ENCODE data around the gene ARMS2.

The ARMS2 gene

DNA sequence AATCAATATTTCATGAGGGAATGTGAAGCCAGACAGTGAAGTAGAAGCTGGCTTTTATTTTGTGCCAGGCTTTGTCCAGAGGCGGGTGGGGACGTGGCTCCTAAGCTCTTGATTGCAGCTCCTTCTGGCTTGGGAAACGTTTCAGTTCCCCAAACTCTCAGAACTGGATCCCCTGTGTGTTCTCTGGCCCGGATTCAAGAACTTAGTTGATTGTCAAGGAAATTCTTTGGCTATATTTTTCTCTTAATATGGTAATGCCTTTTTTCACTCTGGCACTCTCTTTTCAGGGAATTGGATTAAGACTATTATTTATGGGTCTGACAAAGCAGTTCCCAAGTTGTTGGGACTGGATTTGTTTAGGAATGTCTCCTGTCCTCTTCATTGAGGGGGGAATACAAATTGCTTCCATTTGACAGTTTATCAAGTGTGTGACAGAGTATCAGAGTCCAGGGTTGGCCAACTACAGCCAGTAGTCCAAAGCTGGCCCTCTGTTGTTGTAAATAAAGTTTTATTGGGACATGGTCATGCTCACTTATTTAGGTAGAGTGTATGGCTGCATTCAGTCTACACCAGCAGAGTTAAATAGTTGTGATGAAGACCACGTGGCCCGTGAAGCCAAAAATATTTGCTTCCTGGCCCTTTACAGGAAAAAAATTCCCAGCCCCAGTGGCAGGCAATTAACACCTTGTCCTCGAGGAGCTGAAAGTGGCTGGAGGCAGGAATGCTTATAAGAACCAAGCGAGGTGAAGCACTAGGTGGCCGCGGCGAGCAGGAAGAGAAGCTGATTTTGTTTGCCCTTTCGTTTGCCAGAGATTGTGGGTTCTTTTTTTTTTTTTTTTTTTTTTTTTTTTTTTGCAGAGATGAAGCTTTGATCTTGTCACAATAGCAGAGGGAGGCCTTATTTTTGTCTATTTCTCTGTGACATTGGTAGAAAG is 41.2 kb downstream of the ARMS2 start:
- DNase-seq, result peak; percentile 38

DNA sequence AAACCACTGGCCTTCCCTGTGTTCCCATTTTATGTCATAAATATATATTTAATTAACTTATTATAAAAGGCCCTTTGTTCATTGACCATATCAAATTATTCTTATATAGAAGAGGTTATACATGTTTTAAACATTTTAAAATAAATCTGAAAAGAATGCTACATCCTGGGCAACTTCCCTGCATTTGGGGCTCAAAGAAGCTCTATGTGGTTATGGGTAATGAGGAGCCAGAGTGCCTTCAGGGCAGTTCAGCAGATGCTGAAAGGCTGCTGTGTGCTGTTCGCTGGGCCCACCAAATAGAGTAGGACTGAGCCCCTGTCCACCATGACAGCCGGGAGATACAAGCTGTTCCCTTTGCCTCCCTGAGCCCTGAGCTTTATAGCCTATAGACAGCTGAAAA is 42.8 kb downstream of the ARMS2 start:
- DNase-seq, result no peak

DNA sequence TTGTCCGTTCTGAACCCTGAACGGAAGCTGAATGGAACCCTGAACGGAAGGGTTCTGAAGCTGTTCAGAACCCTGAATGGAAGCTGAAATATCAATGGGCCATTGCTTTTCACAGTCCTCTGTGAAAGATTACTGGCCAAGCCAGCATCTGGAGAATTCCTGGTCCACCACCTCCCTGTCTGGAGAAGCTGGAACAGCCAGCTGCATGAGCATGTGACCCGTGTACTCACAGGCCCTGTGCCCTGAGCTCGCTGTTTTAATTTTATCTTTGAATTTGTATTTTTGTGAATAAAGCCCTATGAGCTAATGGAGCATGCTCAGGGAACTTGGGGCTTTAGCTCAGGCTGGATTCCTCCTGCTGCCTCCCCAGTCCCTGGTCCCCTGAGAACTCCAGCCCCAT is 44.1 kb downstream of the ARMS2 start:
- no peak for DNase-seq

DNA sequence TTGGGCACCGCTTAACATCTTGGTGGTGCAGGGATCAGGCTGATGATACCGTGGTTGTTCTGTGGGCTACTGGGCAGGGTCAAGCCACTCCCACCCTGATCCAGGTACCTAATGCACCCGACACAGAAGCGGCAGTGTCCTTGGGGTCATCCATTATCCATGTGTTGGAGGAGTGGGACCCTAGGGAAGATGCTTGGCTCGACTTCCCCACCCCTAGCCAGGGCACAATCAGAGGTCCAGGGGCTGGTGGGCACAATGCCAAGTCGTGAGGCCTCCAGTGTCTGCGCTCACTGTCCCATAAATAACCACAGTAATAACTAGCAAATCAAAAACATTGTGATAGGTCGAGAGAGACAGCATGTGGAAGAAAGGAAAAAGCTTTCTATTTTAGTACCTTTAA is 44.6 kb downstream of the ARMS2 start:
- DNase-seq, result no peak

DNA sequence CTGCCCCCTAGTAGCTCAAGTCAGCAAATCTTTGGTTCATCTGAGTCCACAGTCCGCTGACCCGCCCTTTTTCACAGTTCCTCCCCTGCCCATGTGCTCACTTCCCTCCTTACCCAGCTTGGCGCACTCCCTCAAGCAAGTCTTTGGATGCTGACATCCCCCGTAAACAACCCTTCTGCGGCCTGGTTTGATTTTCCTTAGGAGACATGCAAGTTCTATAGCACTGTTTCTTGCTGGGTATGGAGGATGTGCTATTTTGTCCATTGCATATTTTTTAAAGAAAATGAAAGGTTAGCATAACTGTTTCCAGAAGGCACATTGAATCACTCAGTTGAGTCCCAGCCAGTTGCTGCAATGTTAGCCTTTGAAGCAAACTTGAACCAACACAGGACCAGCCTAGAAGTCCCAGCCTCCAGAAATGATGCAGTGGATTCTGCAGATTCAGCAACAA is 45.1 kb downstream of the ARMS2 start:
- DNase-seq, result no peak

DNA sequence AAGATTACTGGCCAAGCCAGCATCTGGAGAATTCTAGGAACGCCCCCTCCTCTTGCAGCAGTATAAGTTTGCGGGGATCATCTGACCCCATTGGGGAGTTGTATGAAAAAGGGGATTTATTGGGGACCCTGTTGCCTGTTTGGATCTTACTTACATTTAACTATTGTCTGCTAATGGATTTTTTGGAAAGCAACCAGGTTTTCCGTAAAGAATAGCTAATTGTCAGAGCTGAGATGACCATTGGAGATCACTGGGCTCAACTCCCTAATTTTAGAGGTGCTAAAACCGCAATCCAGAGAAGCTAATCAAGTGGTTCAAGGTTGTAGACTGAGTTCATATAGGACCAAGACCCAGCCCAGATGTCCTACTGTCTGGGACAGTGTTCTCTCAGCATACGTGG is 45.7 kb downstream of the ARMS2 start:
- no peak for DNase-seq

DNA sequence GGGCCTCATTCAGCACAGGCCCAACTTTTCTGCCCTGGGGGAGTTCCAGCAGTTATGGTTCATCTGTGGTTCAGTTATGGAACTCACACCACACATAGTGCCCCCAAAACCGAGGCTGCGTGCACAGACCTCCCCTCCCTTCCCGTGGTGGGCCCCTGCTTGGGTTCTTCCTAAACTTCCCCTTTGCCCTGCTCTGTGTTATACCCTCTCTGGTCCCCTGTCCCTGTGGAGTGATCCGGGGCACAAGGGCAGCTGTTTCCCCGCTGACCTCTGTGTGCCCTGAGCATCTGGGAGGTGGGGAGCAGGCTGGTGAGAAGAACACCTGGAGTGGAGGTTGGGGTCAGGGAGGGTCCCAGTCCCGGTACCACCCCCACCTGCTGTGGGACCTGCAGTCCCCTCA is 46.3 kb downstream of the ARMS2 start:
- no peak for DNase-seq

DNA sequence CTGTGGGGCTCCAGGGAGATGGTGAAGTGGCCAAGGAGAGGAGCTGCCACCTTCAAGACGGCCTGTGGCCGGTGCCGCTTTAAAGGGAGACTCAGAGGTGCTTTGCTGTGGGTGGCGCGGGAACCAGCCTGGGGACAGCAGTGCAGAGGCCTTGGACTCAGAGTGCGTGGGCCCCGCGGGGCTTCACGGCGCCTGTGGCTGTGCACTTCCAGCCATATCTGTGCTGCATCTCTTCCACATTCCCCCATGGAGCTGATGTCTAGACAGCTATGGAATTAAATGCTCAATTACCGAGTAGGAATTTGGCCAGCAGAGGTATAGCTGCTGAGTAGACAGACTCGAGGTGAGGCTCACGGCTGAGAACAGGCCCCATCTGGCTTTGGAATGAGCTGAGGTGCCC is 48.6 kb downstream of the ARMS2 start:
- DNase-seq, result no peak

DNA sequence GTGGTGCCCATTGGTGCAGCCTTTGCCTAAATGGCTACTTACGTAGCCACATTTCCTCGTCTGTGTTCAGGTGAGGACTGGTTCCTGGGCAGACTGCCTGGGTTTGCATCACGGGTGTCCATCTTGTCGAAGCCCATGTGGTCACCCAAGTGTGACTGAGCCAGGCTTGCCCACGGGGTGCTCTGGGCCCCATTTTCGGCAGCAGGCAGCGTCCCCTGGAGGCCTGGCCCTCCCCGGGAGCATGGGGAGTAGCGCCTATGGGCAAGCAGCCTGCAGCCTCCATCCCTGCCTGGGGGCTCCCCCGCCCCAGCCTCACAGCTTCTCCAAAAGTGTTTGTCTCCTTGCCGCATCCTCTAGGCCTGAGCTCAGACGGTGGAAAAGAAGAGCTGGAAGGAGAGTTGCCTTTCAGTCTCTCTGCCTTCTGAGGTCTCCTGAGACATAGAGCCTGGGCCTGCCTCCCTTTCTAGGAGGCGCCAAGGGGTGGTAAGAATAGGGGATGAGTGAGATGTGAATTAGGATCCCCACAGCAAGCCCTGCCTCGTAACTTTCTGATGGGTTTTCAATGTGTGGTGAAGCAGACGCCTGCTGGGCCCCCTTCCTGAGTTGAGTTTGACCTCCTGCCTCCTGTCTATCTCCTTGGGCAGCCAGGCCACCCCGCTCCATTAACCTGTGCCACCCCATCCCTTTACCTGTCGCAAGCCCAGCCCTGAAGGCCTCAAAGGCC is 49.6 kb downstream of the ARMS2 start:
- no peak for DNase-seq

DNA sequence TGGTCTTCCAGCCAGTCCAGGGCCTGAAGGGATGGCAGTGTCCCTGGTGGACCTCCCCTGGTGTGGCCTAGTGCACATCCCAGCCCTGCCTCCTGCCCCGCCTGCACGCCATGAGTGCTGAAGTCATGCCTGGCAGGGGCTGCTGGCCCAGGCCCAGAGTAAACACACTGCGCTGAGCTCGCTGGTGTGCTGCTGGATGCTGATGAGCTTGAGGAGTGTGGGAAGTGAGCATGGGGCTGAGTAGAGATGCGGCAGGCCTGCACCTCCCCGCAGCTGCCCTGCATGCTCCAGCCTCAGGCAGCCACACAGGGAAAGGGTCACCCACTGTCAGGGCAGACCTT is 50.1 kb downstream of the ARMS2 start:
- peak; percentile 75 for DNase-seq

DNA sequence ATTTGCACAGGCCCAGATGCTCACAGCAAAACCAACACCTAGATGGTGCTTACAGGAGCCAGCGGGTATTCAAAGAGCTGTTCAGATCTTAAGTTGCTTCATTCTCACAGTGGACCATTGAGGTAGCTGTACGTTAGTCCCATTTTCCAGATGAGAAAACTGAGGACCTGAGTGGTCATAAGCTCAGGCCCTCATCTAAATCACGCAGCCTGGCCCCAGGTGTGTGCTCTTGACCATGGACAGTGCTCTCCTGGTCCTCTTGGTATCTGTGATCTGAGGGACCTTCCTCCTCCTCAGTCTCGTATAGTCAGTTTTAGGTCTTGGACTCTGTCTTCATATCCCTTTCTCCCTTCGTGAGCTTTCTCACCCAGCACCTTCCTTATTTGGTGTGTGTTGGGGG is 50.6 kb downstream of the ARMS2 start:
- DNase-seq, result no peak

DNA sequence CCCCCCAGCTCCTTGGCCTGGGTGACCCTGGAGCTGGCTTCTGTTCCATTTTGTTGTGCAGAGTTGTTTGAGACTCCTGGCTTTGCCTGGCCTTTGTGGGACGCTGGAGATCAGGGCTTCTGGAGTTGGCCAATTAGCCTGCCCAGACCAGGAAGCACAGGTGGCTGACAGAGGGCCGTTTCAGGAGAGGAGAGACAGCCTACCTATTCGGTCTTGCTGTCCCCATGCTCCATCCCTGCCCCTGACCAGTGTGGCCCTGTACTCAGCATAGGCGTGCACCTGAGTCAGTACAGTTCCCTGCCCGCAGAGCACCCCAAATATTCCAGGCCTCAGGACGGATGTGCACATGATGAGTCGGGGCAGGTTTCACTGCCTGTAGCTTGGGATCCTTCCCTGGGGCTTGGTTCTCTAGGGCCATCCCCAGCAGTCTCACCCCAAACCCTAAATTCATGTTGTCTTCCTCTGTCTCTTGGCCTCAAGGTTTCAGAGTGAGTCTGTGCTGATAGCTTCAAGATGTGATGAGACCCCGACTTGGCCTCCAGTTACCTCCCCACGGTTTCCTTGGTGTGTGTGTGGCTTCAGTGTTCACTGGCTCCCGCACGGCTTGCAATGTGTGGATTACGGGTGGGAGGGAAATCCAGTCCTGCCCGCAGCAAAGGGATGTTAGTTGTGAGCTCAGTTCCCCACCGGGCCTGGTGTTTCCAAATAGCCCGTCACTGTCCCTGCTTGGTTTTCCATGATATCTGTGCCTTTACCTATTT is 51.6 kb downstream of the ARMS2 start:
- no peak for DNase-seq

Data from NCI-H2029 (cell line).